GM12878 (cell line): ENCODE results near the gene DOP1A. TPM values are rescaled to one million over a fixed set of nuclear protein-coding genes. Genes with fewer than 3 reads are reported as not detected.

Experiments used
- ATAC-seq: fragments of 200-7000 bp; cut with Tn5 transposase; 3 replicates; pipeline ENCODE4 v1.9.1; 2020; ENCODE audit warnings: mild to moderate bottlenecking, moderate library complexity
- BruUV-seq: library from RNA; stranded (reverse); fragments of 400-500 nt; replicated peaks from 2 replicates; lab custom pipeline; 2021; lab: Mats Ljungman, UMichigan
- CTCF ChIA-PET: fragments of 300-600 bp; sonication (Branson Sonifier 250); formaldehyde crosslinking; extraction: SDS; loops from one replicate; lab custom pipeline; 2021; ENCODE audit warnings: inconsistent platforms; lab: Yijun Ruan, JAX
- POLR2A ChIA-PET: fragments of 350-600 bp; formaldehyde crosslinking; extraction: SDS; loops from one replicate; lab custom pipeline; 2021; ENCODE audit warnings: inconsistent platforms; lab: Charles Lee
- RAD21 ChIA-PET: fragments of 300-600 bp; sonication (Branson Sonifier 250); formaldehyde crosslinking; loops from one replicate; lab custom pipeline; 2023; ENCODE audit warnings: antibody characterized with exemption; ENCODE audit not compliant: unreplicated experiment; lab: Charles Lee
- SMC1A ChIA-PET: fragments of 300-600 bp; sonication (Branson Sonifier 250); formaldehyde crosslinking; loops from one replicate; lab custom pipeline; 2023; ENCODE audit not compliant: unreplicated experiment, uncharacterized antibody; lab: Charles Lee
- DNase-seq: peaks from one replicate; pipeline ENCODE4 v3.0.0-alpha.2; 2011; ENCODE audit warnings: low read depth, low spot score
- FAIRE-seq: peaks from 3 replicates; lab custom pipeline; 2011; peaks lifted over from hg19 to GRCh38; lab: Jason Lieb, UNC
- H2AFZ ChIP-seq: 2 replicates; pipeline ENCODE4 v1.6.0; 2011; ENCODE audit warnings: low read depth, low read length, control low read depth; ENCODE audit not compliant: control insufficient read depth
- H3K27ac ChIP-seq: 2 replicates; pipeline ENCODE4 v1.5.1; 2011; ENCODE audit warnings: control low read depth; ENCODE audit not compliant: control insufficient read depth, insufficient read depth
- H3K27me3 ChIP-seq, 2 experiments: replicated peaks in 1 of 2; 2 replicates each; pipeline versions ENCODE4 v1.6.0 to v1.6.1; 2011; ENCODE audit warnings: low read length in 1 of 2; ENCODE audit not compliant: control insufficient read depth in 2 of 2, insufficient read depth in 2 of 2
- H3K36me3 ChIP-seq, 2 experiments: 2 replicates each; pipeline ENCODE4 v1.5.1; 2011; ENCODE audit warnings: low read length in 1 of 2; ENCODE audit not compliant: control insufficient read depth in 2 of 2, insufficient read depth in 2 of 2
- H3K4me1 ChIP-seq: 2 replicates; pipeline ENCODE4 v1.6.1; 2011; ENCODE audit warnings: mild to moderate bottlenecking, low read length, moderate library complexity, mixed read lengths; ENCODE audit not compliant: control insufficient read depth, insufficient read depth
- H3K4me2 ChIP-seq: 2 replicates; pipeline ENCODE4 v1.6.0; 2011; ENCODE audit warnings: control low read depth; ENCODE audit not compliant: control insufficient read depth, insufficient read depth
- H3K4me3 ChIP-seq: fragments of 200-600 bp; sonication (generic); 2 replicates; pipeline ENCODE4 v1.5.1; 2016
- H3K79me2 ChIP-seq: 2 replicates; pipeline ENCODE4 v1.6.0; 2011; ENCODE audit warnings: low read length; ENCODE audit not compliant: control insufficient read depth, insufficient read depth
- H3K9ac ChIP-seq: 2 replicates; pipeline ENCODE4 v1.8.0; 2011; ENCODE audit warnings: low read length, control low read depth, mixed read lengths; ENCODE audit not compliant: control insufficient read depth, insufficient read depth
- H3K9me3 ChIP-seq: replicated peaks from 3 replicates; pipeline ENCODE4 v1.5.1; 2011; ENCODE audit warnings: mild to moderate bottlenecking, low read length; ENCODE audit not compliant: control insufficient read depth, insufficient read depth
- H4K20me1 ChIP-seq: 2 replicates; pipeline ENCODE4 v1.6.0; 2011; ENCODE audit not compliant: control insufficient read depth, insufficient read depth
- CBX3 ChIP-seq: fragments of 200-600 bp; sonication (generic); IDR thresholded peaks from 2 replicates; pipeline ENCODE4 v1.6.1; 2016; ENCODE audit warnings: low read depth, borderline replicate concordance
- KLF5 ChIP-seq: fragments of 450-650 bp; IDR thresholded peaks from 2 replicates; pipeline ENCODE4 v1.6.1; 2014; ENCODE audit warnings: mild to moderate bottlenecking; ENCODE audit not compliant: partially characterized antibody
- YY1 ChIP-seq: IDR thresholded peaks from 2 replicates; pipeline ENCODE4 v1.6.1; 2011; ENCODE audit warnings: low read depth, mild to moderate bottlenecking, low read length
- ZBTB33 ChIP-seq: fragments of 450-650 bp; IDR thresholded peaks from 2 replicates; pipeline ENCODE4 v1.6.1; 2017; ENCODE audit warnings: mild to moderate bottlenecking
- WGBS: methylation state at CpG from one replicate; pipeline ENCODE4 v1.1.6; 2016; ENCODE audit warnings: low lambda C conversion rate; ENCODE audit not compliant: insufficient replicate concordance, insufficient coverage; ENCODE audit errors: missing lambda C conversion rate; 5-methylcytosine and 5-hydroxymethylcytosine counted together
- in situ Hi-C: fragments of 300-500 bp; cut with MboI; formaldehyde crosslinking; loops from 9 replicates; pipeline ENCODE4 v1.14.3; 2018; ENCODE audit warnings: mixed read lengths
- intact Hi-C: fragments of 100-400 bp; cut with micrococcal nuclease; formaldehyde crosslinking; loops from one replicate; pipeline ENCODE4 v1.14.2; 2022; ENCODE audit not compliant: unreplicated experiment
- polyA plus RNA-seq, 11 experiments: library from polyadenylated mRNA; depleted of rRNA in 4 of 11; unstranded in 6 of 11; stranded (reverse) in 5 of 11; fragments of >200 nt; fragmentation: Nextera tagmentation in 4 of 11; fragmentation: Illumina TruSeq in 1 of 11; extraction: Ambion mirVana in 4 of 11; extraction: Trizol in 1 of 11; gene quantifications; 1 replicate in 1 of 11; 2 replicates in 10 of 11; pipeline versions ENCODE4 v1.2.1 to v1.2.3, GENCODE V29; 2011 to 2016; ENCODE audit warnings: inconsistent platforms in 2 of 11, missing spikeins in 2 of 11, low read depth in 1 of 11
- total RNA-seq, 4 experiments: library from RNA; depleted of rRNA in 3 of 4; stranded (reverse); fragments of >200 nt in 3 of 4; fragmentation: Illumina TruSeq in 1 of 4; extraction: Trizol in 1 of 4; gene quantifications; 2 replicates each; pipeline versions ENCODE4 v1.2.1 to v1.2.3, GENCODE V29; 2013 to 2021

The DOP1A gene
- total and polyA plus RNA-seq, 10 of the 15 experiments (the other 5 are each of a cell fraction or from before 2014, with no cell fraction given): 1.9 to 22.9 (median 10.3) TPM

GRCh38 chr6:83169106-83169505, 101.6 kb downstream of the DOP1A start:
- CTCF ChIA-PET: interaction anchor here (1.6 to 3.4 kb wide), 2 partner anchors 11 to 103 kb away, joined by 3 to 20 read pairs; partner anchors contain the start of genes DOP1A and UBE3D
- Histone ChIP-seq H3K79me2 (no peaks in the 10 kb centered on the region), H2AFZ (no peak overlapping the region), H3K9me3 (no peaks in the 10 kb centered on the region), H3K4me1 (no peaks in the 10 kb centered on the region), H3K27ac (no peak overlapping the region), H3K36me3 (peaks cover 5 to 40% of the 10 kb centered on the region in 2 experiments), H3K4me3 (no peak overlapping the region), H3K9ac (no peak overlapping the region), H4K20me1 (no peaks in the 10 kb centered on the region), H3K4me2 (no peak overlapping the region), H3K27me3 (no peaks in the 10 kb centered on the region)
- FAIRE-seq (no peak), ATAC-seq (no peak), DNase-seq (no peak)
- SMC1A ChIA-PET: interaction anchor here (0.6 kb wide), 1 partner anchor 10 kb away, joined by 3 read pairs; no protein-coding TSS in a partner anchor
- intact Hi-C loops: no loop called here
- TF ChIP-seq YY1 (no peak), ZBTB33 (no peak), KLF5 (no peak)
- RAD21 ChIA-PET: interaction anchor here (1.0 kb wide), 1 partner anchor 104 kb away, joined by 4 read pairs; the partner anchor contains the start of gene UBE3D
- BruUV-seq: no TSS peak
- POLR2A ChIA-PET: no interaction called here
- in situ Hi-C loops: no loop called here

GRCh38 chr6:83169511-83169910, 102.0 kb downstream of the DOP1A start:
- H3K4me3 ChIP-seq: no peak overlapping the region
- no peak overlapping the region for H3K4me2 ChIP-seq
- 100% methylated on average over 1 of the region's 1 CpG for WGBS
- RAD21 ChIA-PET: interaction anchor here (1.0 kb wide), 1 partner anchor 104 kb away, joined by 4 read pairs; the partner anchor contains the start of gene UBE3D
- H3K27ac ChIP-seq: no peak overlapping the region
- DNase-seq (no peak), FAIRE-seq (no peak), ATAC-seq (no peak)
- no peaks in the 10 kb centered on the region for H3K27me3 ChIP-seq
- peaks cover 5 to 40% of the 10 kb centered on the region in 2 experiments for H3K36me3 ChIP-seq
- no TSS peak for BruUV-seq
- SMC1A ChIA-PET: interaction anchor here (0.6 kb wide), 1 partner anchor 10 kb away, joined by 3 read pairs; no protein-coding TSS in a partner anchor
- POLR2A ChIA-PET: no interaction called here
- intact Hi-C loops: no loop called here
- no peaks in the 10 kb centered on the region for H3K9me3 ChIP-seq
- no peak overlapping the region for H2AFZ ChIP-seq
- no peaks in the 10 kb centered on the region for H3K4me1 ChIP-seq
- no peaks in the 10 kb centered on the region for H3K79me2 ChIP-seq
- no peak overlapping the region for H3K9ac ChIP-seq
- no peak for TF ChIP-seq CBX3
- in situ Hi-C loops: no loop called here
- no peaks in the 10 kb centered on the region for H4K20me1 ChIP-seq
- CTCF ChIA-PET: interaction anchor here (0.8 to 3.4 kb wide), 3 partner anchors 11 to 344 kb away, joined by 3 to 20 read pairs (median 3); partner anchors contain the start of genes DOP1A and UBE3D
